Measurements from ENCODE around the gene IL1F10.

The IL1F10 gene

GRCh38 chr2:113052396-113052917 is 15.3 kb upstream of the IL1F10 start, which contains the start of gene IL36B:
Gene IL36B (minus strand): TSS chr2:113052867.
- DNase-seq (ENCODE audit: low spot score in 2 of 2), result no peak
- no peaks in the 10 kb centered on the region for H3K4me1 Mint-ChIP-seq
- no peak for ATAC-seq
- H3K36me3 Mint-ChIP-seq, result no peaks in the 10 kb centered on the region
- peaks cover 2% of the 10 kb centered on the region for H3K9me3 Mint-ChIP-seq
- no peak within 1 kb of the TSS for H3K4me3 Mint-ChIP-seq
- no peak within 1 kb of the TSS for H3K27ac Mint-ChIP-seq

- Mint-ChIP-seq H3K36me3 (no peaks in the 10 kb centered on the region), H3K9me3 (peaks cover 2% of the 10 kb centered on the region), H3K4me1 (no peaks in the 10 kb centered on the region), H3K4me3 (no peak overlapping the region), H3K27ac (no peak overlapping the region)
- no peak for DNase-seq (ENCODE audit: low spot score in 2 of 2)
- ATAC-seq, result peak; percentile 46
Observed at GRCh38 chr2:113053666-113054065, 14.1 kb upstream of the IL1F10 start.

GRCh38 chr2:113054066-113054465 is 13.7 kb upstream of the IL1F10 start:
- DNase-seq (ENCODE audit: low spot score in 2 of 2) (no peak), ATAC-seq (peak; percentile 19)
- Mint-ChIP-seq H3K27ac (no peak overlapping the region), H3K9me3 (peaks cover 2% of the 10 kb centered on the region), H3K4me3 (no peak overlapping the region), H3K4me1 (no peaks in the 10 kb centered on the region), H3K36me3 (no peaks in the 10 kb centered on the region)

GRCh38 chr2:113056521-113056920 is 11.2 kb upstream of the IL1F10 start:
- peaks cover 2% of the 10 kb centered on the region for H3K9me3 Mint-ChIP-seq
- no peaks in the 10 kb centered on the region for H3K4me1 Mint-ChIP-seq
- DNase-seq (ENCODE audit: low spot score in 2 of 2) (peak in 1 of 2 donors; percentile 23), ATAC-seq (no peak)
- no peak overlapping the region for H3K27ac Mint-ChIP-seq
- no peak overlapping the region for H3K4me3 Mint-ChIP-seq
- no peaks in the 10 kb centered on the region for H3K36me3 Mint-ChIP-seq

GRCh38 chr2:113057117-113057516 is 10.7 kb upstream of the IL1F10 start:
- Mint-ChIP-seq H3K9me3 (peaks cover 2% of the 10 kb centered on the region), H3K27ac (no peak overlapping the region), H3K4me1 (no peaks in the 10 kb centered on the region), H3K36me3 (no peaks in the 10 kb centered on the region), H3K4me3 (no peak overlapping the region)
- no peak for DNase-seq (ENCODE audit: low spot score in 2 of 2)
- ATAC-seq, result no peak

- Mint-ChIP-seq H3K36me3 (no peaks in the 10 kb centered on the region), H3K27ac (no peak overlapping the region), H3K9me3 (peaks cover 2% of the 10 kb centered on the region), H3K4me1 (no peaks in the 10 kb centered on the region), H3K4me3 (no peak overlapping the region)
- no peak for ATAC-seq
- DNase-seq (ENCODE audit: low spot score in 2 of 2), result no peak
Observed at GRCh38 chr2:113058411-113058994, 9.3 kb upstream of the IL1F10 start.

- DNase-seq (ENCODE audit: low spot score in 2 of 2), result peak in 1 of 2 donors; percentile 29
- H3K4me1 Mint-ChIP-seq, result no peaks in the 10 kb centered on the region
- H3K4me3 Mint-ChIP-seq, result no peak within 1 kb of the TSS
- H3K36me3 Mint-ChIP-seq, result no peaks in the 10 kb centered on the region
- H3K9me3 Mint-ChIP-seq, result no peaks in the 10 kb centered on the region
- no peak for ATAC-seq
- no peak within 1 kb of the TSS for H3K27ac Mint-ChIP-seq
Observed at GRCh38 chr2:113058998-113059960, 8.5 kb upstream of the IL1F10 start, which contains the start of gene IL36RN. Gene IL36RN (plus strand): TSS chr2:113059198. CDS start chr2:113059439, 241 bp downstream.

GRCh38 chr2:113060396-113060795 is 7.4 kb upstream of the IL1F10 start:
- no peaks in the 10 kb centered on the region for H3K9me3 Mint-ChIP-seq
- no peak overlapping the region for H3K4me3 Mint-ChIP-seq
- no peaks in the 10 kb centered on the region for H3K36me3 Mint-ChIP-seq
- H3K4me1 Mint-ChIP-seq, result no peaks in the 10 kb centered on the region
- peak in 1 of 2 donors; percentile 29 for DNase-seq (ENCODE audit: low spot score in 2 of 2)
- no peak for ATAC-seq
- no peak overlapping the region for H3K27ac Mint-ChIP-seq

GRCh38 chr2:113060796-113061195 is 7.0 kb upstream of the IL1F10 start:
- no peak overlapping the region for H3K4me3 Mint-ChIP-seq
- H3K9me3 Mint-ChIP-seq, result no peaks in the 10 kb centered on the region
- H3K4me1 Mint-ChIP-seq, result no peaks in the 10 kb centered on the region
- DNase-seq (ENCODE audit: low spot score in 2 of 2) (no peak), ATAC-seq (no peak)
- no peak overlapping the region for H3K27ac Mint-ChIP-seq
- no peaks in the 10 kb centered on the region for H3K36me3 Mint-ChIP-seq

- no peak overlapping the region for H3K27ac Mint-ChIP-seq
- H3K4me3 Mint-ChIP-seq, result no peak overlapping the region
- H3K9me3 Mint-ChIP-seq, result no peaks in the 10 kb centered on the region
- no peaks in the 10 kb centered on the region for H3K36me3 Mint-ChIP-seq
- no peaks in the 10 kb centered on the region for H3K4me1 Mint-ChIP-seq
- DNase-seq (ENCODE audit: low spot score in 2 of 2) (no peak), ATAC-seq (no peak)
Observed at GRCh38 chr2:113061241-113061640, 6.5 kb upstream of the IL1F10 start.

GRCh38 chr2:113061896-113062770 is 5.6 kb upstream of the IL1F10 start:
- ATAC-seq (peak; percentile 27), DNase-seq (ENCODE audit: low spot score in 2 of 2) (peak in 1 of 2 donors; percentile 41)
- Mint-ChIP-seq H3K27ac (no peak overlapping the region), H3K9me3 (no peaks in the 10 kb centered on the region), H3K36me3 (no peaks in the 10 kb centered on the region), H3K4me3 (no peak overlapping the region), H3K4me1 (no peaks in the 10 kb centered on the region)

GRCh38 chr2:113064281-113064680 is 3.5 kb upstream of the IL1F10 start:
- no peak overlapping the region for H3K4me3 Mint-ChIP-seq
- ATAC-seq (no peak), DNase-seq (ENCODE audit: low spot score in 2 of 2) (peak in 1 of 2 donors; percentile 26)
- H3K4me1 Mint-ChIP-seq, result no peaks in the 10 kb centered on the region
- H3K36me3 Mint-ChIP-seq, result no peaks in the 10 kb centered on the region
- no peak overlapping the region for H3K27ac Mint-ChIP-seq
- H3K9me3 Mint-ChIP-seq, result no peaks in the 10 kb centered on the region

GRCh38 chr2:113064898-113065297 is 2.9 kb upstream of the IL1F10 start:
- H3K4me1 Mint-ChIP-seq, result no peaks in the 10 kb centered on the region
- ATAC-seq (no peak), DNase-seq (ENCODE audit: low spot score in 2 of 2) (no peak)
- no peak overlapping the region for H3K4me3 Mint-ChIP-seq
- no peaks in the 10 kb centered on the region for H3K9me3 Mint-ChIP-seq
- H3K36me3 Mint-ChIP-seq, result no peaks in the 10 kb centered on the region
- H3K27ac Mint-ChIP-seq, result no peak overlapping the region

GRCh38 chr2:113068249-113068648 is 479 bp downstream of the IL1F10 start:
- no peak for ATAC-seq
- Mint-ChIP-seq H3K36me3 (no peaks in the 10 kb centered on the region), H3K4me3 (no peak overlapping the region), H3K9me3 (no peaks in the 10 kb centered on the region), H3K4me1 (no peaks in the 10 kb centered on the region), H3K27ac (no peak overlapping the region)
- DNase-seq (ENCODE audit: low spot score in 2 of 2), result no peak
